CD4-positive, alpha-beta T cell treated with Interleukin-4 for 4 hours (primary cell): ENCODE results near the gene AMIGO1.

Source experiments
- DNase-seq: peaks from one replicate; pipeline ENCODE4 v3.0.0-alpha.2; 2020

The AMIGO1 gene

DNA sequence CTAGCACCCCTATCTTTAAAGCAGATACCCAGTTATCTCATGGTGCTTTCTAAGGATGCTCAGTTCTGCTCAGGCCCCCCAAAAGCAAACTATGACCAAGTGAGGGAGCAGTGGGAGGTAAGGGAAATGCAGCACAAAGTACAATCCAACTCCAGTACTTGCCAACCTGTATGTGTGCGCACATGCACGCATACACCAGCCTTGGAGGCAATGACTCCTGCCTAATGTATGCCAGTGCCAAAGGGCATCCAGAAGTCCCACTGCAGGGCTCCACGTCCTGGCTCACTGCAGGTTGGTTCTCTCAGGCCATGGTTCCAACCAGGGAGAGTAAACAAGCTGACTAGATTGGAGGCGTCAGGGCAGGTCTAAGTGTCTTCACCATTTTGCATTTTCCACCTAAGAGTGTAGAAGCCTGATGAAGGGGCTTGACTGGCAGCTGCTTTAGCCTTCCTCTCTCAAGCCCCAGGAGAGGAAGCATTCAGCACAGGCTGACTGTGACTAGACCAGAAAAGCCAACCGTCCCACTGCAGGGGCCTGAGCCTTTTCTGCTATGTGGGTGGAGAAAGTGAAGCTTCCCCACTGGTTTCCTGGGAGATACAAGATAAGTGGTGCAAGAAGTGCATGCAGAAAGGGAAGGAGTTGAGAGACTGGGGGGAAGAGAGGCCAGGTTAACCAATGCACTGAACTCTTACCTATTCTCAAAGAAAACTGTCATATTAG, 7.7 kb downstream of the AMIGO1 start:
- DNase-seq = no peak

- DNase-seq = no peak
Measured at GRCh38 chr1:109500941-109501381, 8.6 kb downstream of the AMIGO1 start.

- peak; percentile 54 for DNase-seq
Measured at GRCh38 chr1:109499661-109500536, 9.6 kb downstream of the AMIGO1 start.

- no peak for DNase-seq
Measured at GRCh38 chr1:109499081-109499480, 10.4 kb downstream of the AMIGO1 start.

DNA sequence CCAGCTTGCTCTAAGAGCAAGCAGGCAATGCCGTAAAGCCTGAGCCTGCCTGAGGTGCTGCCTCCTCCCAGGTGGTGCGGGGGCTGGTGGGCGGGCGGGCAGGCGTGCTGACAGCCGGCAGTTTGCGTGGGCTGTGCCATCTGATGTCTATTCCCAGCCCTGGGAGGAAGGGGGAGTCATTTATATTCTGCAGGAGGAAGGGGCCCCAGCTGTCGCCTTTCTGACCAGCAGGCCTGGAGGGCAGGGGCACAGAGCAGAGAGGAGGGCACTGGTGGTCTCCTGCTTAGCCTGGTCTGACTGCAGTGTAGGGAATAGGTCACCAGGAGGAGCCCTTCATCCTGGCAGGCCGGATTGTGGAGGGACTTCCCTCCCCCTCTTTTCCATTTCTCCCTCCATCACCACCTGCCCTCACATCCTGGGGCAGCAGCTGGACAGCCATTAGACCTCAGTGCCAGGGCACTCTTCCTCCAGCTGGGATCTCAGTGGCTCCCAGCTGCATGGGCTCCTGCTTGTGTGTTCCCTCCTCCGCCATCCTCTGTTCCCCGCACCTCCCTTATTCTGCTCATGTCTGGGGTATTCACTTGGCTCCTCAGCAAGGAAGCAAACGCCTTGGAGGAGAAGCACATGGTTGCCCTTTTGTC, 11.2 kb downstream of the AMIGO1 start:
- DNase-seq = no peak

GRCh38 chr1:109497449-109498160, 11.9 kb downstream of the AMIGO1 start:
- no peak for DNase-seq

- DNase-seq = no peak
Measured at GRCh38 chr1:109495738-109496137, 13.8 kb downstream of the AMIGO1 start.

GRCh38 chr1:109493805-109494539, 15.6 kb downstream of the AMIGO1 start, which contains the start of gene CYB561D1:
Gene CYB561D1, plus strand, starts transcription at chr1:109494094. Its CDS starts 46 bp downstream, at chr1:109494140.
- peak; percentile 80 for DNase-seq

DNA sequence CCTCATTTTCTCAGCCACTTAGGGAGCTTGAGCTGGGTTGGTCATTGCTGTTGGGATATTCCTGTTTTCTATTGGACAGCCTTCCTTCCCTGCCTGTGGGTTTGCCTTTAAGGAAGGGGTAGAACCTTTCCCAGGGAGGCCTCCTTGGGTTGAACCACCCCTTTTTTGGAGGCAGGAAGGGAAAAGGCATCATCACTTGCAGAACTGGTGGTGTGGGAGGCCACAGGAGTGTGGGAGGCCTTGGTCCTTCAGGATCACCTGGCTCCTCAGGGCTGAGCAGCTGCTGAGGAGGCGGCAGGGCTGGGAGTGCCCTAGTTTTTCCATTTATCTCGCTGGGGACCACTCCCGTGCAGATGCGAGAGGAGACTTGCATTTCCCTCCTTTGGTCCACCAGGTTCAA, 16.3 kb downstream of the AMIGO1 start:
- DNase-seq = no peak

GRCh38 chr1:109492779-109493178, 16.7 kb downstream of the AMIGO1 start:
- DNase-seq = no peak

DNA sequence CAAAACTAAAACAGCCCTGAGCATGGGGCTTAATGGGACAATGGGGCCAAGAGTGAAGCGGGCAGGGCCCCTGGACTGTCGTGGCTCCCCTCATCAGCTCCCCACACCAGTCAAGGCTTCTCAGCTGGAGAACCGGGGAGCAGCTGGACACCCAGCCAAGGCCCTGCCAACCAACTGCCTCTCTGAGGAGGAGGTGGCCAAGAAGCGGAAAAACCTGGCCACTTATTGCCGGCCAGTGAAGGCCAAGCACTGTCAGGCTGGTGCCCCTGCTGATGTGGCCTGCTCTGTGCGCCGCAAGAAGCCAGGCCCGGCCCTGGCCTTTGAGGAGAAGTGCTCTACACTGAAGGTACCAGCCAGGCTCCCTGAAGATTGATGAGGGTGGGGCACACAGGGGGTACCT, 18.2 kb downstream of the AMIGO1 start:
- no peak for DNase-seq

GRCh38 chr1:109490934-109491302, 18.6 kb downstream of the AMIGO1 start:
- DNase-seq = no peak

DNA sequence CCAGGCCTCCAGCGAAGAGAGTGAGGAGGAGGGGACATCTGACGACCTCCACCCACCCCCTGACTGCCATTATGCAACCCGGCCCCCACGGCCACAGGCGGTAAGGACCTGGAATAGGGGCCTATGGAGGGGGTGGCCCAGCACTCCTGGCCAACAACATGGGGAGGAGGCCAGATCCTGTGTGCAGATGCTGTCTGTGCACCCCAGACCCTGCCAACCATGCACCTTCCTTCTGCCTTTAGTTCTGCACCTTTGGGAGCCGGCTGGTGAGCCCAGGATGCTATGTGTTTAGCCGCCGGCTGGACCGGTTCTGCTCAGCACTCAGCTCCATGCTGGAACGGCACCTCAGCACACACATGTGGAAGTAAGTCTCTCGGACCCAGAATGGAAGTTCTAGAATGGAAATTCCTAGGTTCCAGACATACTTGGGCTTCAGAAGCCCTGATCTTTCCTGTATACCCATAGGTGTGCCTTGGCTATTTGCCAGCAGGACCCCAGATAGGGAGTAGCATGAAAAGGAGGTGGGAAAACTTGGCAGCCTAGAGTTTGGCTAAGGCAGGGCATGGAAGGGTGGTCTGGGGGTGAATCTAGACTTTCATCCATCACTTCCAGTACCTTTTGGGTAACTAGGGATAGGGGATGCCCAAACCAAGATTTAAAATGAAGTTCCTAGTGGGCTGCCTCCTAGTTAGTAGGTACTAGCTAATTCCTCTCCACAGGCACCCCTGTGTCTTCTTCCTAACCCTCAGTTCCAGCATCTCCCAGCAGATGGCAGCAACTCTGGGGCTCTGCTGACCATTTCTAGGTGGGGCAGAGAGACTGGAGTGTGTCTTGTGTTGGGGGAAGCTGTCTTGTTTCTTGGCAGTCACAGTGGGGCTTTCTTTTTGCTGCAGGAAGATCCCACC, 19.2 kb downstream of the AMIGO1 start:
- DNase-seq = peak; percentile 76

DNA sequence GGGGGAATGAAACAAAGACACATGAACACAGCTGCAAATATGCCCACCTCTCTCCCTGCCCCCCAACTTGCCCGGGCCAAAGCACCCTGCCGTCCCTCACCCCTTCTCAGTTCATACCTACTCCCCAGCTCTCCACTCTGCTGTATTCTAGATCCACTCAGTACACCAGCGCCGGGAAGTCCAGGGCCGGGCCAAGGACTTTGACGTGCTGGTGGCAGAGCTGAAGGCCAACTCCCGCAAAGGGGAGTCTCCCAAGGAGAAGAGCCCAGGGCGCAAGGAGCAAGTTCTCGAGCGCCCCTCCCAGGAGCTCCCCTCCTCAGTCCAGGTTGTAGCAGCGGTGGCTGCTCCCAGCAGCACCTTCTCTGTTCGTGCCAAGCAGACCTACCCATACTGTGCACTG, 20.8 kb downstream of the AMIGO1 start:
- DNase-seq = no peak

DNA sequence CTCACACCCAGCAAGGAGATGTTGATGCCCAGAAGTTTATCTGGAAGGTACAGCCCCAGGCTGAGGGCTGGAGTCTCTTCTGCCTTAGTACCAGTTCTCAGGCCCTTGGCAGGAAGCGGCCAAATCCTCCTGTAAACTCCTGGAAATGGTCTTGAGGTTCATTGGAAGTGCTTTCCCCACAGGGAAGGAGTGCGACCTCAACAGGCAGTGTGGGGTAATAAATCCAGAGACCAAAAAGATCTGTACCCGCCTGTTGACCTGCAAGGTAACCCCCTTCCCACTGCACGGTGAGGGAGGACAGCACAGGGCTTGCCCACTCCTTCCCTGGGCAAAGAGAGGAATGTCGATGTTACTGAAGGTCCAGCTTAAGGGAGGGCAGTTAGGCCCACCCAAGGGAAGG, 21.3 kb downstream of the AMIGO1 start:
- DNase-seq = no peak

DNA sequence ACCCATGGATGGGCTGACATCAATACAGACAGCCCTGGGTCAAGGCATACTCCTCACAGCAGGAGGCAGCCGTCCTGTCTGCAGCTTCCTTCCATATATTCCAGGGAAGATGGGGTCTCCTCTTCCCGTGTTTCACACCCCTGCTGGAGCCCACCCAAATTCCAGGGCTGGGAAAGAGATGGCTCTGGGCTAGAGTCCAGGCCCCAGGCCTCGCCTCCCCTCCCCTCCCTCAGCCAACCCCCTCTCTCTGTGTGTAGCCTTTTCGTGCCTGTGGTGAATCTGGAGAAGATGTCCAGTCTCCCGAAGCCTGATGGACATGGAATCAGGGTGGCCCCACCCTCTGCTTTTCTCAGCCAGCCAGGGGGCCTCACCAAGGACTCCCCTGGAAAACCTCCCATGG, 22.3 kb downstream of the AMIGO1 start:
- DNase-seq = no peak

- no peak for DNase-seq
Measured at GRCh38 chr1:109485001-109485400, 24.5 kb downstream of the AMIGO1 start.

- DNase-seq = no peak
Measured at GRCh38 chr1:109484519-109484975, 25.0 kb downstream of the AMIGO1 start.

DNA sequence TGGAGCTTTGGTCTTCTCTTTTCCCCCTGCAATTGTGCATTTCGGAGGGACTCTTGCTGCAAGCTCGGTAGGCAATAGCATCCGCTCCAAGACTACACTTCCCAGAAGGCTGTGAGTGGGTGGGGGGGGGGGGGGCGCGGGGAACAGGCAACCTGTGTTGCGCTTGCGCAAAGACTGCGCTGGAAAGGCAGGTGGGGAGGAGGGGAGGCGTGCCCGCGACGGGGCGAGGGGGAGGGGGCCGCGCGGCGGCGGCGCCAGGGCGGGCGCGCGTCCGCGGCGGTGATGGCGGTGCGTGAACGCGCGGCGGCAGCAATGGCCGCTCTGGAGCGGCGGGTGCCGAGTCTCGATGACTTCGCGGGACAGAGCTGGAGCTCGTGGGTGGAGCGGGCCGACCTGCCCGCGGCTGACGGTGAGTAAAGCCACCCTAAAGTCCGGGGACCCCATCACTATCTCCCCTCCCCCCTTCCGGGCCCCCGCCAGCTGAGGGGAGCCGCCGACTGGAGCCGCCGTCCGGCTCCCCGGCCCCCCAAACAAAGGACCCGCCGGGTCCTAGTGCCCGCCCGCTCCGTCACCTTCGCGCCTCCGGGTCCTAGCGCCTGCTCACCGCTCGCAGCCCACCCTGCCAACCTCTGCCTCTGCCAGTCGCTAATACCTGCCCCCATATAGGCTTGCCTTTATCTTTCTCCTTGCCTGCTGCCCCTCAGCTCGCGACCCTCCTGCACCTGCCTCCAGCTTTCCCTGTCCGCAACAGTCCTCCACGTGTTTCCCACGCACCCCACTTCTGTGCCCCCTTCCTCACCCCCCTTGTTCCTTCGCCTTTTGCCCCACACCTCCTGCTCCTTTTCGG, 25.6 kb downstream of the AMIGO1 start, which contains the start of gene ATXN7L2:
Gene ATXN7L2, plus strand, starts transcription at position 234 of the 847 bp plus-strand sequence. Its CDS starts 49 bp downstream, at position 283.
- DNase-seq = peak; percentile 96
